Mammary epithelial cell (primary cell): ENCODE results near the gene AGER.

Experiments
- CTCF ChIP-seq, 2 donors: IDR thresholded peaks in 1 of 2; conservative IDR thresholded peaks in 1 of 2; 2 replicates each; pipeline ENCODE4 v1.5.1; 2011 to 2012; ENCODE audit warnings: inconsistent platforms in 2 of 2, low read length in 2 of 2, mild to moderate bottlenecking in 2 of 2, control low read depth in 1 of 2, low read depth in 1 of 2; ENCODE audit not compliant: insufficient read depth in 1 of 2; ENCODE audit errors: extremely low read depth in 1 of 2
- EZH2 ChIP-seq: IDR thresholded peaks from 2 replicates; pipeline ENCODE4 v1.6.1; 2012; ENCODE audit warnings: low read length, inconsistent platforms, borderline replicate concordance

GRCh38 chr6:32183483-32184083 lies 470 bp downstream of the AGER start:
- TF ChIP-seq CTCF (conservative IDR thresholded peaks at IDR 0.05 in 1 of 2, IDR thresholded peaks at IDR 0.05 in 1 of 2; ENCODE audit: extremely low read depth in 1 of 2, insufficient read depth in 1 of 2, low read depth in 1 of 2, low read length in 2 of 2) (no peak), EZH2 (no peak)
